ENCODE measurements around the gene CACNA2D3.

DNA sequence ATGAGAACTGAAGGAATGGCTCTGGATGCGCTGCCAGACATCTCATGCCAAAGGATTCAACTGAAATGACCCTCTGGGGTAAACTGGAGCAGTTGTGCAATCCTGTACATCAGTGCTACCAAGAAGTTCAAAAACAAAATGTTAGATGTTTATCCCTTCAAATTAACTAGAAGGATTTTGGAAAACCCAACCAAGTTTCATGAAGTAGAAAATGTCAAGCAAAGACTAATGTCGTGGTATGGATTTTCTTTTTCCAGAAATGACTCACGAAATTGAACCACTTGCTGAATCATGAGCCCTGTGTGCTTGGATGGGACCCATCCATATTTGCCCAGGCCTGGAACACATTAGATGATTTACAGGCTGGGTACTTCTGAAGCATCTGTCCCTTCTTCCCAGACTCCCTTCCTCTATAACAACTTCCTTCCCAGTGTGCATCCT, 703.9 kb downstream of the CACNA2D3 start:
- TF ChIP-seq, protein P1, sequence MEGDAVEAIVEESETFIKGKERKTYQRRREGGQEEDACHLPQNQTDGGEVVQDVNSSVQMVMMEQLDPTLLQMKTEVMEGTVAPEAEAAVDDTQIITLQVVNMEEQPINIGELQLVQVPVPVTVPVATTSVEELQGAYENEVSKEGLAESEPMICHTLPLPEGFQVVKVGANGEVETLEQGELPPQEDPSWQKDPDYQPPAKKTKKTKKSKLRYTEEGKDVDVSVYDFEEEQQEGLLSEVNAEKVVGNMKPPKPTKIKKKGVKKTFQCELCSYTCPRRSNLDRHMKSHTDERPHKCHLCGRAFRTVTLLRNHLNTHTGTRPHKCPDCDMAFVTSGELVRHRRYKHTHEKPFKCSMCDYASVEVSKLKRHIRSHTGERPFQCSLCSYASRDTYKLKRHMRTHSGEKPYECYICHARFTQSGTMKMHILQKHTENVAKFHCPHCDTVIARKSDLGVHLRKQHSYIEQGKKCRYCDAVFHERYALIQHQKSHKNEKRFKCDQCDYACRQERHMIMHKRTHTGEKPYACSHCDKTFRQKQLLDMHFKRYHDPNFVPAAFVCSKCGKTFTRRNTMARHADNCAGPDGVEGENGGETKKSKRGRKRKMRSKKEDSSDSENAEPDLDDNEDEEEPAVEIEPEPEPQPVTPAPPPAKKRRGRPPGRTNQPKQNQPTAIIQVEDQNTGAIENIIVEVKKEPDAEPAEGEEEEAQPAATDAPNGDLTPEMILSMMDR (IDR thresholded peaks at IDR 0.05) = no peak
- no peak for TF ChIP-seq POLR2A (IDR thresholded peaks at IDR 0.05)
